Activated CD4-positive, CD25-positive, alpha-beta regulatory T cell (primary cell): ENCODE data around the gene RRP9.
"Not testable (repeated sequence)": the region's sequence is repeated elsewhere in the genome, so short reads cannot be mapped to it uniquely, and the experiment has no call there.

Source experiments
- DNase-seq, 4 experiments: peaks; one replicate each; lab custom pipeline; 2025; lab: John Stamatoyannopoulos, UW

Gene RRP9

GRCh38 chr3:51941798-51942602 lies at the start of gene RRP9, which contains the start of gene PARP3:
TSS of gene RRP9 (minus strand) at chr3:51941904. CDS start at chr3:51941867, 37 bp downstream.
TSS of gene PARP3 (plus strand) at chr3:51942363. CDS start at chr3:51943356, 993 bp downstream.
- DNase-seq: peak; percentile 97 to 100 (median 99)

GRCh38 chr3:51990501-51990971 lies 48.8 kb upstream of the RRP9 start:
- DNase-seq: not testable (repeated sequence)

DNA sequence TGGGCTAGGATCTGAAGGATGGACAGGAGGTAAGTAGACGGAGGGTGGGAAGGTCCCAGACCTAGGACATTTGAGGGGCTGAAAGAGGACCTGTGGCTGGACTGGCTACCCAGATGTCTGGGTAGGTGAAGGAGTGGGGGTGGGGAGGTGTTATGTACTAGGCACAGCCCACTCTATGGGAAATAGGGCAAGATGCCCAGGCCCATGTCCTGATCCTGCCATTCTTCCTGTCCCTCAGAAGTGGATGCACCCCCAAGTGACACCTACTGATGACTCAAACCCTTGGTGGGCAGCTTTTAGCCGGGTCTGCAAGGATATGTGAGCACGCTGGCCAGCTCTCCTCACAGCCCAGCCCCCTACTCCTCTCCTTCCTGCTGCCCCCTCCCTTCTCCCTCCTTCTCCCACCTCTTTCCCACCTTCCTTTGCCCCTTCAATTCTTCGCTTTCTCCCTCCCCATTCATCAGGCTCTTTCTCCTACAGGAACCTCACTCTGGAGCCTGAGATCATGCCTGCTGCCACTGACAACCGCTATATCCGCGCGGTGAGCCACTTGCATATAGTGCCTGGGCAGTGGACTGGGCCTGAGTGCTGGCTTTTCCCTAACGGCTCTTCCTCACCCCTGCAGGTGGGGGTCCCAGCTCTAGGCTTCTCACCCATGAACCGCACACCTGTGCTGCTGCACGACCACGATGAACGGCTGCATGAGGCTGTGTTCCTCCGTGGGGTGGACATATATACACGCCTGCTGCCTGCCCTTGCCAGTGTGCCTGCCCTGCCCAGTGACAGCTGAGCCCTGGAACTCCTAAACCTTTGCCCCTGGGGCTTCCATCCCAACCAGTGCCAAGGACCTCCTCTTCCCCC lies 46.8 kb upstream of the RRP9 start:
- DNase-seq: no peak

DNA sequence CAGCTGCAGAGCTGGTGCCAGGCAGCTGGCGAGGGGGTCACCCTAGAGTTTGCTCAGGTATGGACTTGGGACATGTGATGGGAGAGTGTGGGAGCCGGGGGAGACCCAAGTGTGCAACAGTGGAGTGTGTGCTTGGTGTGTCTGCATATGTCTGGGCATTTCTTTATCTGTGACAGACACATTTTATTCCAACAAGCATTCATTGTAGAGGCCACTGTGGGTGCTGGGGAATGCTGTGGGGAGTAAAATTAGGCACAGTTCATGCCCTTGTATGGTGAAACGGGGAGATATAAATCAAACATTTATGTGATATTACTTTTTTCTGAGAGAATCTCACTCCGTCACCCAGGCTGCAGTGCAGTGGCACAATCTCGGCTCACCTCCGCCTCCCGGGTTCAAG lies 45.9 kb upstream of the RRP9 start:
- DNase-seq: no peak

DNA sequence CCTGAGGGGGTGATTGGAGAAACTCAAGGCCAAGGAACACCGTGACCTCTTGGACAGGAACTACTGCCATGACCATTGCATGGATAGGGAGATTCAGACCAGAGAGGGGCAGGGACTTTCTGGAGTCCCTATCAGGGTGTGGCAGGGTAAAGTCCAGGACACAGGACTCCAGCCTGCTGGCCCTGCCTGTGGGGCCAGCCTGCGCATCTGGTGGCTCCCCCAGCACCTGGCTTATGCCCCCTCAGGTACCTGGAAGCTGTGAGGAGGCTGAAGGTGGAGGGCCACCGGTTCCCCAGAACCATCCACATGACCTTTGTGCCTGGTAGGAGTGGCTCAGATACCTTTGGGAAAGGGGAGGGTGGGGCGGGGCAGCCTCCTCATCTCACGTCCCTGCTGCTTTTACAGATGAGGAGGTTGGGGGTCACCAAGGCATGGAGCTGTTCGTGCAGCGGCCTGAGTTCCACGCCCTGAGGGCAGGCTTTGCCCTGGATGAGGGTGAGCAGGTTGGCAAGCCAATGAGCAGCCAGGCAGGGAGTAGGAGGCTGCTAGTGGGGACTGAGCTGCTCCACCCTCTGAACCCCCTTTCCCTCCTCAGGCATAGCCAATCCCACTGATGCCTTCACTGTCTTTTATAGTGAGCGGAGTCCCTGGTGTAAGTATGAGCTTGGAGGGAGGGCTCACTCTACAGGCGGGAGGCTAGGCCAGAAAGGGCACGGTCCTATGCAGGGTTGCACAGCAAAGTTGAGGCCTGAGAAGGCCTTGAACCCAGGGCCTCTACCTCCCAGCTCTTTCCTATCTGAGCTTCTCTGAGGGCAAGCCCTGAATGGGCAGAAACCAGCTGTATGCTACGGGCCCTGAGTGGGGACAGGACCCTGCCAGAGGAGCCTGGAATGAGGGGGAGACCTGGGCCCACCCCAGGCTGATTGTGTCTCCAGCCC lies 44.6 kb upstream of the RRP9 start:
- DNase-seq: no peak

DNA sequence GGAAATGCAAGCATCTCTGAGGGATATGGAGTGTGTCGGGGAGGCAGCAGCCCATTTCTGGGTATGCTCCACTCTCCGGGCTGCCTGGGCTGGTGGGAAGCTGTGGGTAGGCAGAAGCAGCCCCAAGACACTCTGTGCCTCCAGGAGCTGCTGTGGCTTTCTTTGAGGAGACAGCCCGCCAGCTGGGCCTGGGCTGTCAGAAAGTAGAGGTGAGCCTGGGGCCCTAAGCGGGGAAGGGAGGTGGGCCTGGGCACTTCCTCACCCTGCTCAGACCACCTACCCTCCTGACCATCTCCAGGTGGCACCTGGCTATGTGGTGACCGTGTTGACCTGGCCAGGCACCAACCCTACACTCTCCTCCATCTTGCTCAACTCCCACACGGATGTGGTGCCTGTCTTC lies 43.4 kb upstream of the RRP9 start:
- no peak for DNase-seq

DNA sequence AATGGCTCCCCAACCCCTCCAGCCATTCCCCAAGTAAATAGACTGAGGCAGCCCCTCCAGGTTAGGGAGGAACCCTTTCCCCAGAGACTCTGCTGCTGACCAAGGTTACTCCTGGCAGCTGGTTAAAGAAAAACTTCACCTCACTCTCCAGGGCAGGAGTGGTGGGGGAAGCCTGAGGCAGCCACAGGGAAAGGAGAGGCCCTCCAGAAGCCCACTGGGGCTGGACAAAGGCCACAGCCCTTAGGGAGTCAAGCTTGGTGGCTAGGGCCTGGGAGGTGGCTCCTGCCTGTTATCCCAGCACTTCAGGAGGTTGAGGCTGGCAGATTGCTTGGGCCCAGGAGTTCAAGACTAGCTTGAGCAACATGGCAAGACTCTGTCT lies 42.6 kb upstream of the RRP9 start:
- DNase-seq: no peak

GRCh38 chr3:51983578-51984268 lies 42.0 kb upstream of the RRP9 start:
- no peak for DNase-seq

GRCh38 chr3:51982838-51983577 lies 41.3 kb upstream of the RRP9 start, which contains the start of gene ACY1:
TSS of gene ACY1 (plus strand) at chr3:51983535. CDS start at chr3:51984065, 530 bp downstream.
- peak in 3 of 4 experiments; percentile 40 to 43 (median 41) for DNase-seq

GRCh38 chr3:51982352-51982837 lies 40.7 kb upstream of the RRP9 start:
- no peak for DNase-seq

- no peak for DNase-seq
Observed at GRCh38 chr3:51980253-51980652, 38.5 kb upstream of the RRP9 start.

DNA sequence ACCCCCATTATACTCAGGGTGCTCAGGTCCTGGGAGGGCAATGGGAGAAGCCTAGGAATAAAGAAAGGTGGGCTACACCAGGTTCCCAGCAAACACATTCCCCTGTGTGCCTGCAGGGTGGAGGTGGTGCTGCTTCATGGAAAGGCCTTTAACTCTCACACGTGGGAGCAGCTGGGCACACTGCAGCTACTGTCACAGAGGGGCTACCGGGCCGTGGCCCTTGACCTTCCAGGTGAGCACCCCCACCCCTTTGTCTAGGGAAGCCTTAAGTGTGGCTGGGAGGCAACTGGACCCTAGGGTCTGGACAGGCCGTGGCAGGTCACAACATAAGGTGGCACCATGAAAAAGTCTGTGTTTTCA lies 36.4 kb upstream of the RRP9 start:
- DNase-seq: no peak

DNA sequence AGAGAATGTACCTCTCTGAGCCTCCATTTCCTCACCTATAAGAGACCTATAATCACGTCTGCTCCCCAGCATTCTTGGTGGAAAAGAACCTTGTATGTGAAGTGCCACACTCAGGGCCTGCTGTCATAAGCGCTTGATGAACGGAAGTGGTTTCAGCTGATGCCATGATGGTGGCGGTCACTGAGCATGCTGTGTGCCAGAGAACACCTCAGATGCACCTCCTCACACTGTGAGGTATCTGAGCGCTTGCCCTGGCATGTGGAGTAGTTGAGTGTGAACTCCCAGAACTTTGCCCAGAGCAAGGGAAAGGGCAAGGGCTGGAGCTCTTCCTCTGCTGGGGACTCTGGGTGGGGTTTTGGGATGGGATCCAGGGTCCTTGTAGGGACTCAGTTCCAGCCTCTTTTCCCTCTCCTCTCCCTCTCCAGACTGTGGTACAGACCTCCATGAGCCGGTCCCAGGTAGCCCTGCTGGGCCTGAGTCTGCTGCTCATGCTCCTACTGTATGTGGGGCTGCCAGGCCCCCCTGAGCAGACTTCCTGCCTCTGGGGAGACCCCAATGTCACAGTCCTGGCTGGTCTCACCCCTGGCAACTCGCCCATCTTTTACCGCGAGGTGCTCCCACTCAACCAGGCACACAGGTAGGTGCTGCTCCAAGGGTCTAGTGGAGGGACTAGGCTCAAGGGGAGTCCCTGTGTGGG lies 35.9 kb upstream of the RRP9 start:
- DNase-seq: no peak

DNA sequence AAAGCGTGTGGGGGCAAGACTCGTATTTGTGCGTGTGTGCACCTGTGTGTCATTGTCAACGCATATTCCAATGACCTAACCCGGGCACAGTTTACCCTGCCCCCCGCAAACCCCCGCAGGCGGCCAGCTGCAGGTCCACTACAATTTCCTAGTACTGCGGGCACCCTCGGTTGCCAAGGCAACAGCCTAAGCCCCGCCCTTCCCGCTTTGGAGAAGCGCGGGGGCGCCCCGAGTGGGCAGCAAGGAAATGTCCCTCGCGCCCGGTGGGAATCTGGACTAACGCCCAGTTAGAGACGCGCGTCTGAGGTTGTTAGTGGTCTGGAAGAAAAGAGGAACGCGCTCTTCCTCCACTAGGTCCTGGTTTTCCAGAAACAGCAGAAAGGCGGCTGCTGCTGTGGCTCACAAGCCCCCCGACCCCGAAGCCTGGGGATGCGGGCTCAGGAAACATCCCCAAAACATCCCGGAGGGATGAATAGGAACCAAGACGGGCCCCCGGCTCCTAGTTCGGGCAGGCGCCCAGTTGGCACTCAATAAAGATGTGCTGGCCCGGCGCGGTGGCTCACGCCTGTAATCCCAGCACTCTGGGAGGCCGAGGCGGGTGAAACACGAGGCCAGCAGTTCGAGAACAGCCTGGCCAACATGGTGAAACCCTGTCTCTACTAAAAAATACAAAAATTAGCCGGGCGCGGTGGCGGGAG lies 34.3 kb upstream of the RRP9 start:
- no peak for DNase-seq

- DNase-seq: peak; percentile 28 to 58 (median 48)
Observed at GRCh38 chr3:51974963-51975851, 33.5 kb upstream of the RRP9 start, which contains the start of gene ABHD14A. TSS of gene ABHD14A (plus strand) at chr3:51975064. CDS start at chr3:51975136, 72 bp downstream.

GRCh38 chr3:51974277-51974962 lies 32.7 kb upstream of the RRP9 start:
- DNase-seq: no peak

GRCh38 chr3:51971350-51971749 lies 29.6 kb upstream of the RRP9 start:
- DNase-seq: no peak
